NCI-H2227 treated with DMSO at 0.1 percent for 48 hours (cell line): Measurements from ENCODE around the gene CNDP1.

Source experiments
- DNase-seq: peaks from one replicate; lab custom pipeline; 2025; lab: John Stamatoyannopoulos, UW

The CNDP1 gene

GRCh38 chr18:74507097-74507881, 27.0 kb upstream of the CNDP1 start:
- DNase-seq = no peak

- no peak for DNase-seq
These were observed 26.4 kb upstream of the CNDP1 start for GRCh38 chr18:74507927-74508326.

- DNase-seq = no peak
These were observed 25.9 kb upstream of the CNDP1 start for GRCh38 chr18:74508366-74508765.

- DNase-seq = no peak
These were observed 25.5 kb upstream of the CNDP1 start for GRCh38 chr18:74508821-74509225.

GRCh38 chr18:74509856-74510769, 24.2 kb upstream of the CNDP1 start:
- DNase-seq = no peak

- no peak for DNase-seq
These were observed 23.6 kb upstream of the CNDP1 start for GRCh38 chr18:74510770-74511095.

- DNase-seq = no peak
These were observed 22.5 kb upstream of the CNDP1 start for GRCh38 chr18:74511823-74512222.

- no peak for DNase-seq
These were observed 21.8 kb upstream of the CNDP1 start for GRCh38 chr18:74512321-74513053.

GRCh38 chr18:74513149-74513882, 21.0 kb upstream of the CNDP1 start:
- DNase-seq = no peak

GRCh38 chr18:74513883-74514205, 20.5 kb upstream of the CNDP1 start:
- DNase-seq = no peak

GRCh38 chr18:74514860-74515495, 19.3 kb upstream of the CNDP1 start:
- DNase-seq = no peak

GRCh38 chr18:74515620-74516231, 18.6 kb upstream of the CNDP1 start:
- DNase-seq = no peak

- DNase-seq = no peak
These were observed 17.7 kb upstream of the CNDP1 start for GRCh38 chr18:74516271-74517235.

- no peak for DNase-seq
These were observed 17.1 kb upstream of the CNDP1 start for GRCh38 chr18:74517236-74517630.

- DNase-seq = no peak
These were observed 15.6 kb upstream of the CNDP1 start for GRCh38 chr18:74518456-74519295.

- no peak for DNase-seq
These were observed 14.8 kb upstream of the CNDP1 start for GRCh38 chr18:74519320-74520095.

GRCh38 chr18:74520096-74520833, 14.0 kb upstream of the CNDP1 start:
- no peak for DNase-seq
